ENCODE results near the gene SBF1. TPM values are rescaled to one million over a fixed set of nuclear protein-coding genes. Genes with fewer than 3 reads are reported as not detected.

SBF1 gene
- total and polyA plus RNA-seq, 4 donors = 30.1 to 76.9 (median 34.2) TPM

DNA sequence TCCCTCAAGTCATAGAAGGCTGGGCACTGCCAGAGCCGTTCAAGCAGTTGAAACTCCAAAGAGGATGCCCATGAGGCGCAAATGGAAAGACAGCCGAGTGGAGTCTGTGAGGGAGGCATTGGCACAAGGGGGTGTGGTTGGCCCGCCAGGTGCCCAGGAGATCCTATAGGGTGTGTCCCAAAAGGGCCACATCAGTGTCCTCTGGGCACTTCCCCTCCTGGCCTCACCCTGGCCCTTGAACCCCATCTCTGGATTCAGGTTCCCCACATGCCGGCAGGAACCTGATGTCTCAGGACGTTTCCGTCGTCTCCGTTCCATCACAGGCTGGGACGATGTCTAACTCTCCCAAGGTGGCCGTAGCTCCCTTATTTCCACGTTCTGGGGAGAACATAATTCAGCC lies 54.3 kb downstream of the SBF1 start:
- Histone ChIP-seq H3K27ac (ENCODE audit: low read depth in 1 of 2, low read length in 1 of 2) (no peak overlapping the region), H3K36me3 (ENCODE audit: control insufficient read depth in 4 of 4, insufficient read depth in 4 of 4, low read length in 4 of 4) (peaks cover 28 to 71% (median 59%) of the 10 kb centered on the region in 4 donors), H3K27me3 (ENCODE audit: control insufficient read depth in 3 of 3, insufficient read depth in 3 of 3, low read length in 2 of 3) (no peaks in the 10 kb centered on the region), H3K9ac (ENCODE audit: insufficient read depth in 1 of 2, low read length in 2 of 2) (no peak overlapping the region), H3K4me1 (ENCODE audit: control insufficient read depth in 5 of 5, insufficient read depth in 5 of 5, low read length in 5 of 5) (no peaks in the 10 kb centered on the region), H3K4me3 (no peak overlapping the region), H3K9me3 (ENCODE audit: control insufficient read depth in 4 of 4, insufficient read depth in 3 of 4, low read length in 3 of 4) (peaks cover 0 to 4% (median 0%) of the 10 kb centered on the region in 4 donors)
- WGBS, 2 donors = 93 to 95% methylated on average over 12 of the region's 12 CpGs
- ATAC-seq (ENCODE audit: insufficient read depth, low FRiP score) (no peak), DNase-seq (no peak)
- TF ChIP-seq, protein P1, sequence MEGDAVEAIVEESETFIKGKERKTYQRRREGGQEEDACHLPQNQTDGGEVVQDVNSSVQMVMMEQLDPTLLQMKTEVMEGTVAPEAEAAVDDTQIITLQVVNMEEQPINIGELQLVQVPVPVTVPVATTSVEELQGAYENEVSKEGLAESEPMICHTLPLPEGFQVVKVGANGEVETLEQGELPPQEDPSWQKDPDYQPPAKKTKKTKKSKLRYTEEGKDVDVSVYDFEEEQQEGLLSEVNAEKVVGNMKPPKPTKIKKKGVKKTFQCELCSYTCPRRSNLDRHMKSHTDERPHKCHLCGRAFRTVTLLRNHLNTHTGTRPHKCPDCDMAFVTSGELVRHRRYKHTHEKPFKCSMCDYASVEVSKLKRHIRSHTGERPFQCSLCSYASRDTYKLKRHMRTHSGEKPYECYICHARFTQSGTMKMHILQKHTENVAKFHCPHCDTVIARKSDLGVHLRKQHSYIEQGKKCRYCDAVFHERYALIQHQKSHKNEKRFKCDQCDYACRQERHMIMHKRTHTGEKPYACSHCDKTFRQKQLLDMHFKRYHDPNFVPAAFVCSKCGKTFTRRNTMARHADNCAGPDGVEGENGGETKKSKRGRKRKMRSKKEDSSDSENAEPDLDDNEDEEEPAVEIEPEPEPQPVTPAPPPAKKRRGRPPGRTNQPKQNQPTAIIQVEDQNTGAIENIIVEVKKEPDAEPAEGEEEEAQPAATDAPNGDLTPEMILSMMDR (IDR thresholded peaks at IDR 0.05; ENCODE audit: control extremely low read depth, extremely low read depth) = no peak

DNA sequence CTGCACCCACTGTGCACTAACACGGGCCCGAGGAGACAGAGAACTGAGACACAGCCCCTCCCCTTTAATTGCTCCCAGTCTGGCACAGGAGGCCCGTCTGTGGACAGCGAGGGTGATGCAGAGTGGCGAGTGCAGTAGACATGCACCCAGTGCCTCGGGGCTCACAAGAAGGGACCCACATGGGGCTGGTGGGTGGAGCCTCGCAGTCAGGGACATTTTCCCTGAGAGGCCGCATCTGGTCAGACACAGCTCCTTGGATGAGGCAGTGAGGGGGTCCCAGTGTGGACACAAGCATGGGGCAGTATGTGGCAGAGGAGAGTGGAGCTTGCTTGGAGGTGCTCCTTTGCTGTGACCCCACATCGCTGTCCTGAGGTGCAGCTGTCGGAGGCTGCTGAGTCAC lies 54.8 kb downstream of the SBF1 start:
- Histone ChIP-seq H3K4me3 (no peak overlapping the region), H3K36me3 (ENCODE audit: control insufficient read depth in 4 of 4, insufficient read depth in 4 of 4, low read length in 4 of 4) (peaks cover 33 to 71% (median 60%) of the 10 kb centered on the region in 4 donors), H3K9me3 (ENCODE audit: control insufficient read depth in 4 of 4, insufficient read depth in 3 of 4, low read length in 3 of 4) (peaks cover 0 to 4% (median 0%) of the 10 kb centered on the region in 4 donors), H3K27me3 (ENCODE audit: control insufficient read depth in 3 of 3, insufficient read depth in 3 of 3, low read length in 2 of 3) (no peaks in the 10 kb centered on the region), H3K4me1 (ENCODE audit: control insufficient read depth in 5 of 5, insufficient read depth in 5 of 5, low read length in 5 of 5) (no peaks in the 10 kb centered on the region), H3K9ac (ENCODE audit: insufficient read depth in 1 of 2, low read length in 2 of 2) (no peak overlapping the region), H3K27ac (ENCODE audit: low read depth in 1 of 2, low read length in 1 of 2) (no peak overlapping the region)
- 93 to 96% methylated on average over 10 of the region's 10 CpGs for WGBS, 2 donors
- ATAC-seq (ENCODE audit: insufficient read depth, low FRiP score) (no peak), DNase-seq (no peak)
- TF ChIP-seq, protein P1 (IDR thresholded peaks at IDR 0.05; ENCODE audit: control extremely low read depth, extremely low read depth) = no peak

DNA sequence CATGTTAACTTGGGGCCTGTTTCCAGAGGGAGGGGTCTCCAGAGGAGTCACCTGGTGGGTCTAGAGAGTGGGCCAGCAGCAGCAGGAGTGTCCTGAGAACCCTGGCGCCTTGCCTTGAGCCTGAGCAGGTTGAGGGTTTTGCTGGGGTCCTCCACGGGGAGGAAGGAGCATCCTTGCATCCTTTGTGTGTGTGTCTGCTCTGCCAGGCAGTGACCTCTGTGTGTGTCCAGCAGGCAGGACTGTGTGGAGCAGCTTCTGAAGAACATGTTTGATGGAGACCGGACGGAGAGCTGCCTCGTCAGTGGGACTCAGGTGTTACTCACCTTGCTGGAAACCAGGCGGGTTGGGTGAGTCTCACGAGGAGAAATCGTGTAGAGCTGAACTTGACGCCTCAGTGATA lies 55.7 kb downstream of the SBF1 start:
- 90 to 92% methylated on average over 9 of the region's 9 CpGs for WGBS, 2 donors
- DNase-seq (no peak), ATAC-seq (ENCODE audit: insufficient read depth, low FRiP score) (no peak)
- H3K27ac ChIP-seq (ENCODE audit: low read depth in 1 of 2, low read length in 1 of 2) = no peak overlapping the region
- peaks cover 0 to 4% (median 0%) of the 10 kb centered on the region in 4 donors for H3K9me3 ChIP-seq (ENCODE audit: control insufficient read depth in 4 of 4, insufficient read depth in 3 of 4, low read length in 3 of 4)
- H3K36me3 ChIP-seq (ENCODE audit: control insufficient read depth in 4 of 4, insufficient read depth in 4 of 4, low read length in 4 of 4) = peaks cover 33 to 77% (median 63%) of the 10 kb centered on the region in 4 donors
- H3K27me3 ChIP-seq (ENCODE audit: control insufficient read depth in 3 of 3, insufficient read depth in 3 of 3, low read length in 2 of 3) = no peaks in the 10 kb centered on the region
- H3K4me3 ChIP-seq = no peak overlapping the region
- no peaks in the 10 kb centered on the region for H3K4me1 ChIP-seq (ENCODE audit: control insufficient read depth in 5 of 5, insufficient read depth in 5 of 5, low read length in 5 of 5)
- no peak overlapping the region for H3K9ac ChIP-seq (ENCODE audit: insufficient read depth in 1 of 2, low read length in 2 of 2)
- TF ChIP-seq, protein P1 (IDR thresholded peaks at IDR 0.05; ENCODE audit: control extremely low read depth, extremely low read depth) = no peak

DNA sequence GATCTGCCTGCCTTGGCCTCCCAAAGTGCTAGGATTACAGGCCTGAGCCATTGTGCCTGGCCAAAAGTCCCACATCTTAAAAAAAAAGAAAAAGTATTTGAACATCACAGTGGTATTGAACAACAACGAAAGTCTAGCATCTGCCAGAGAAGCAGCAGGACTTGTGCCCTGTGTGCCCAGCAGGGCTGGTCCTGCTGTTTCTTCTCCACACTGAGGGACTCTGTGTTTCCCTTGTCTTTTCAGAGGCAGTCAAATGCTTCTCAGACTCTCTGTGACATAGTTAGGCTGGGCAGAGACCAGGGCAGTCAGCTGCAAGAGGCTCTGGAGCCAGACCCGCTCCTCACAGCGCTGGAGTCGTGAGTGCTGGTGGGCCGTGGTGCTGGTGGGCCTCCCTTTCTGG lies 56.2 kb downstream of the SBF1 start:
- Histone ChIP-seq H3K36me3 (ENCODE audit: control insufficient read depth in 4 of 4, insufficient read depth in 4 of 4, low read length in 4 of 4) (peaks cover 29 to 76% (median 61%) of the 10 kb centered on the region in 4 donors), H3K4me3 (no peak overlapping the region)

More for the DNA sequence above, 56.2 kb downstream of the SBF1 start:
- Histone ChIP-seq H3K27me3 (ENCODE audit: control insufficient read depth in 3 of 3, insufficient read depth in 3 of 3, low read length in 2 of 3) (no peaks in the 10 kb centered on the region), H3K9ac (ENCODE audit: insufficient read depth in 1 of 2, low read length in 2 of 2) (no peak overlapping the region), H3K9me3 (ENCODE audit: control insufficient read depth in 4 of 4, insufficient read depth in 3 of 4, low read length in 3 of 4) (peaks cover 0 to 4% (median 0%) of the 10 kb centered on the region in 4 donors), H3K27ac (ENCODE audit: low read depth in 1 of 2, low read length in 1 of 2) (no peak overlapping the region), H3K4me1 (ENCODE audit: control insufficient read depth in 5 of 5, insufficient read depth in 5 of 5, low read length in 5 of 5) (no peaks in the 10 kb centered on the region)
- WGBS, 2 donors = 97 to 100% methylated on average over 5 of the region's 5 CpGs
- DNase-seq (no peak), ATAC-seq (ENCODE audit: insufficient read depth, low FRiP score) (no peak)
- TF ChIP-seq, protein P1 (IDR thresholded peaks at IDR 0.05; ENCODE audit: control extremely low read depth, extremely low read depth) = no peak
